ENCODE data around the gene MYO9B. TPM values are rescaled to one million over a fixed set of nuclear protein-coding genes. Genes with fewer than 3 reads are reported as not detected.

The MYO9B gene
- total RNA-seq, 1 donor from 2014 or later = 100 TPM

DNA sequence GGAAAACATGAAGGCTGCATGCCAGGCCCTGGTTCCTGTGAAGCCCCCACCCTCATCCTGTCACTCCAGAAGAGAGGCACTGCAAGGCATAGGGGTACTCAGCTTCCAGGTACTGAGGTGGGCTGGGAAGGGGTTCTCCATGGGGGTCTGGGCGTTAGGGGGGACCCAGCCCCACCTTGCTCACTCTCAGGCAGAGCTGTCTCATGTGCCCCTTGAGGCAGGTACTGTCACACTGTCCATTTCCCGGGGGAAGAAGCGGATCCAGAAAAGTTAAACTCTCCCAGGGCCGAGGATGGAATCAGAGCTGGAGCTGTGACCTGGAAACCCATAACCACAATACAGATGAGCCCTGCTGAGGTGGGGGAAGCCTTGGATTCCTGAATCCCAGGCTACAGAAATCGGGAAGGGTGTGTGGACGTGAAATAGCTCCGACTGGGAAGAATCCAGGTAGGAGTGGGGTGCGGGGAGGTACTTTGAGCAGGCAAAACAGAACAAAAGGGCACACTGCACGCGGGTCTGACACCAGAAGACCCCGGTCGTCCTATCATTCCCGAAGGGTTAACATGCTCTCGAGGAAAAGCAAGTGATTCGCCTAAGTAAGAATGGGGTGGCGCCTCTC is 139.0 kb downstream of the MYO9B start:
- no peaks in the 10 kb centered on the region for H3K9me3 ChIP-seq
- peak overlapping the region; percentile 92 for H3K27ac ChIP-seq
- H3K4me3 ChIP-seq = peak overlapping the region; percentile 74 to 82
- peaks cover 0 to 28% of the 10 kb centered on the region in 2 donors for H3K36me3 ChIP-seq
- peaks cover 15% of the 10 kb centered on the region for H3K4me1 ChIP-seq
- DNase-seq (ENCODE audit: extremely low spot score in 2 of 2) = no peak
- no peaks in the 10 kb centered on the region for H3K27me3 ChIP-seq
- intact Hi-C loops (cut with DNase I) = no loop called here
- TF ChIP-seq POLR2A (IDR thresholded peaks at IDR 0.05) (no peak), POLR2AphosphoS5 (IDR thresholded peaks at IDR 0.05; ENCODE audit: insufficient read depth in 1 of 2, low read depth in 1 of 2) (no peak)
- TF ChIP-seq, protein P1, sequence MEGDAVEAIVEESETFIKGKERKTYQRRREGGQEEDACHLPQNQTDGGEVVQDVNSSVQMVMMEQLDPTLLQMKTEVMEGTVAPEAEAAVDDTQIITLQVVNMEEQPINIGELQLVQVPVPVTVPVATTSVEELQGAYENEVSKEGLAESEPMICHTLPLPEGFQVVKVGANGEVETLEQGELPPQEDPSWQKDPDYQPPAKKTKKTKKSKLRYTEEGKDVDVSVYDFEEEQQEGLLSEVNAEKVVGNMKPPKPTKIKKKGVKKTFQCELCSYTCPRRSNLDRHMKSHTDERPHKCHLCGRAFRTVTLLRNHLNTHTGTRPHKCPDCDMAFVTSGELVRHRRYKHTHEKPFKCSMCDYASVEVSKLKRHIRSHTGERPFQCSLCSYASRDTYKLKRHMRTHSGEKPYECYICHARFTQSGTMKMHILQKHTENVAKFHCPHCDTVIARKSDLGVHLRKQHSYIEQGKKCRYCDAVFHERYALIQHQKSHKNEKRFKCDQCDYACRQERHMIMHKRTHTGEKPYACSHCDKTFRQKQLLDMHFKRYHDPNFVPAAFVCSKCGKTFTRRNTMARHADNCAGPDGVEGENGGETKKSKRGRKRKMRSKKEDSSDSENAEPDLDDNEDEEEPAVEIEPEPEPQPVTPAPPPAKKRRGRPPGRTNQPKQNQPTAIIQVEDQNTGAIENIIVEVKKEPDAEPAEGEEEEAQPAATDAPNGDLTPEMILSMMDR (IDR thresholded peaks at IDR 0.05) = no peak

DNA sequence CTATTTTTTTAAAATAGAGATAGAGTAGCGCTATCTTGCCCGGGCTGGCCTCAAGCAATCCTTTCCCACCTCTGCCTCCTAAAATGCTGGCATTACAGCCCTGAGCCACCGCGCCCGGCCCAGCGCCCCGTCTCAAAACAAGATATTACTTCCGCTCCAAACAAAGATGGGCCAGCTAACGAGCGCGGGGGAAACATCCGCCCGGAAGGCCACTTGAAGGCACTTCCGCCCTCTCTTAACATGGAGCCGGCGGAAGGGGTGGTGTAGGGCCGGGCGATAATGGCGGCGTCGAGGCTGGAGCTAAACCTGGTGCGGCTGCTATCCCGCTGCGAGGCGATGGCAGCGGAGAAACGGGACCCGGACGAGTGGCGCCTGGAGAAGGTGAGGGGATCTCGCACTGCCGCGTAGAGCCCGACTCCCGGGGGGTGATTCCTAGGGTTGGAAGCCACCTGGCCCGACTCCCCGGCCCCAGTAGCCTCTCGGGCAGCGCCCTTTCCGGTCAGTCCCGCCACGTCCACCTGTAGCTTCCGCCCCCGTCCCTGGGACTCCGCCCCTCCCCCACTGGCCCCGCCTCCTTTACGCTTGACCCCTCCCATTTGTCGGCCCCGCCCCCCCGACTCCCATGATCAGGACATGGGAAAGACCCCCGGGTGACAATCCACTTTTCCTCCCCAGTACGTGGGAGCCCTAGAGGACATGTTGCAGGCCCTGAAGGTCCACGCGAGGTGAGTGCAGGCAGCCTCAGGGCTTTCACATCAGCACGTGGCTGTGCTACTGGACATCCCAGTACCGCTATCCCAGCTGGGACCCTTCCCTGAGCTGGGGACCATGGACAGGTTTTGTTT is 139.8 kb downstream of the MYO9B start, which contains the start of gene USE1:
Gene USE1 (plus strand): TSS at position 231 of the 845 bp plus-strand sequence. CDS start 49 bp downstream, at position 280.
- Histone ChIP-seq H3K36me3 (peaks cover 0 to 26% of the 10 kb centered on the region in 2 donors), H3K4me3 (peak within 1 kb of the TSS; percentile 74 to 82), H3K9me3 (no peaks in the 10 kb centered on the region), H3K4me1 (peaks cover 22% of the 10 kb centered on the region), H3K27me3 (no peaks in the 10 kb centered on the region), H3K27ac (peak within 1 kb of the TSS; percentile 92)
- intact Hi-C loops (cut with DNase I) = no loop called here
- DNase-seq (ENCODE audit: extremely low spot score in 2 of 2) = peak in 1 of 2 donors; percentile 93
- TF ChIP-seq, protein P1 (IDR thresholded peaks at IDR 0.05) = no peak
- no peak for TF ChIP-seq POLR2A (IDR thresholded peaks at IDR 0.05)
- peak; percentile 89 to 96 for TF ChIP-seq POLR2AphosphoS5 (IDR thresholded peaks at IDR 0.05; ENCODE audit: insufficient read depth in 1 of 2, low read depth in 1 of 2)

GRCh38 chr19:17216058-17216670 is 140.6 kb downstream of the MYO9B start:
- Histone ChIP-seq H3K27ac (peak overlapping the region; percentile 92), H3K36me3 (peaks cover 0 to 22% of the 10 kb centered on the region in 2 donors), H3K4me3 (peak overlapping the region; percentile 74 to 82), H3K27me3 (no peaks in the 10 kb centered on the region), H3K9me3 (no peaks in the 10 kb centered on the region), H3K4me1 (peaks cover 25% of the 10 kb centered on the region)
- intact Hi-C loops (cut with DNase I) = no loop called here
- DNase-seq (ENCODE audit: extremely low spot score in 2 of 2) = no peak
- TF ChIP-seq POLR2A (IDR thresholded peaks at IDR 0.05) (no peak), POLR2AphosphoS5 (IDR thresholded peaks at IDR 0.05; ENCODE audit: insufficient read depth in 1 of 2, low read depth in 1 of 2) (no peak)
- TF ChIP-seq, protein P1 (IDR thresholded peaks at IDR 0.05) = no peak

- no peak overlapping the region for H3K4me3 ChIP-seq
- intact Hi-C loops (cut with DNase I) = no loop called here
- H3K9me3 ChIP-seq = no peaks in the 10 kb centered on the region
- no peaks in the 10 kb centered on the region for H3K27me3 ChIP-seq
- peaks cover 25% of the 10 kb centered on the region for H3K4me1 ChIP-seq
- no peak overlapping the region for H3K27ac ChIP-seq
- TF ChIP-seq, protein P1 (IDR thresholded peaks at IDR 0.05) = no peak
- TF ChIP-seq POLR2A (IDR thresholded peaks at IDR 0.05) = no peak
- no peak for TF ChIP-seq POLR2AphosphoS5 (IDR thresholded peaks at IDR 0.05; ENCODE audit: insufficient read depth in 1 of 2, low read depth in 1 of 2)
- H3K36me3 ChIP-seq = peaks cover 0 to 13% of the 10 kb centered on the region in 2 donors
- DNase-seq (ENCODE audit: extremely low spot score in 2 of 2) = no peak
Observed at GRCh38 chr19:17219286-17219685, 143.7 kb downstream of the MYO9B start.

Measured in vagina (tissue), 2 donors.